ENCODE results near the gene PPP1R13B.
"Not testable (repeated sequence)": the region's sequence is repeated elsewhere in the genome, so short reads cannot be mapped to it uniquely, and the experiment has no call there.

Gene PPP1R13B, protein sequence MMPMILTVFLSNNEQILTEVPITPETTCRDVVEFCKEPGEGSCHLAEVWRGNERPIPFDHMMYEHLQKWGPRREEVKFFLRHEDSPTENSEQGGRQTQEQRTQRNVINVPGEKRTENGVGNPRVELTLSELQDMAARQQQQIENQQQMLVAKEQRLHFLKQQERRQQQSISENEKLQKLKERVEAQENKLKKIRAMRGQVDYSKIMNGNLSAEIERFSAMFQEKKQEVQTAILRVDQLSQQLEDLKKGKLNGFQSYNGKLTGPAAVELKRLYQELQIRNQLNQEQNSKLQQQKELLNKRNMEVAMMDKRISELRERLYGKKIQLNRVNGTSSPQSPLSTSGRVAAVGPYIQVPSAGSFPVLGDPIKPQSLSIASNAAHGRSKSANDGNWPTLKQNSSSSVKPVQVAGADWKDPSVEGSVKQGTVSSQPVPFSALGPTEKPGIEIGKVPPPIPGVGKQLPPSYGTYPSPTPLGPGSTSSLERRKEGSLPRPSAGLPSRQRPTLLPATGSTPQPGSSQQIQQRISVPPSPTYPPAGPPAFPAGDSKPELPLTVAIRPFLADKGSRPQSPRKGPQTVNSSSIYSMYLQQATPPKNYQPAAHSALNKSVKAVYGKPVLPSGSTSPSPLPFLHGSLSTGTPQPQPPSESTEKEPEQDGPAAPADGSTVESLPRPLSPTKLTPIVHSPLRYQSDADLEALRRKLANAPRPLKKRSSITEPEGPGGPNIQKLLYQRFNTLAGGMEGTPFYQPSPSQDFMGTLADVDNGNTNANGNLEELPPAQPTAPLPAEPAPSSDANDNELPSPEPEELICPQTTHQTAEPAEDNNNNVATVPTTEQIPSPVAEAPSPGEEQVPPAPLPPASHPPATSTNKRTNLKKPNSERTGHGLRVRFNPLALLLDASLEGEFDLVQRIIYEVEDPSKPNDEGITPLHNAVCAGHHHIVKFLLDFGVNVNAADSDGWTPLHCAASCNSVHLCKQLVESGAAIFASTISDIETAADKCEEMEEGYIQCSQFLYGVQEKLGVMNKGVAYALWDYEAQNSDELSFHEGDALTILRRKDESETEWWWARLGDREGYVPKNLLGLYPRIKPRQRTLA

DNA sequence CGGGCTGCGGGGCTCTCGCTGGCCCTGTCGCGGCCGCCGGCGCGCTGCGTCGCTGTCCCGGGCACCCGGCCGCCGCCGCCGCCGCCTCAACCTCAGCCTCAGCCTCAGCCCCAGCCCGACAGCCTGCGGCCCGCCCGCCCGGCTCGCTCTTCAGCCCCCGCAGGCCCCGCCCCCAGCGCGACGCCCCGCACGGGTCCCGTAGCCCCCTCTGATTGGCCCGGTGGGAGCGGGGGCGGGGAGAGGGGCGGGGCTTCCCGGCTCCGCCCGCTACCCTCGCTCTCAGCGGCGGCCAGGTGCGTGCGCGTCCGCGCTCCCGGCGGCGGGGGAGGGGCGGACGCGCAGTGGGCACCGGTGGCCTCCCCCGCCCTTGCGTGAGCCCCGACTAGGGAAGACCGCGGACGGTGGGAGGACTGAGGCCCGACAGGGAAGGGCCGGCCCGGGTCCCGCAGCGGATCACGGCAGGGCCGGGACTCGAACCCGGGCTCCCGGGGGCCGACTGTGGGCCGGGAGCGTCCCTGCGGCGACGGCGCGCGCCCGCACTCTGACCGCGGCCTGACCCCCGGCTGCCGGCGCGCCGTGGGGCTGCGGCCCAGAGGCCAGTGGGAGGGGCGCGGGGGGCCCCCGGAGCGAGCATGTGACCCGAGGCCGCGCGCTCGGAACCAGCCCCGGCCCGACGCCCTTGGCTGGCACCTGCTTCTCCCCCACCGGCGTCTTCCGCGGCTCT, at the start of gene PPP1R13B:
Gene PPP1R13B, minus strand, starts transcription at position 125 of the 724 bp plus-strand sequence. CDS start 268 bp downstream, outside the sequence.
- DNase-seq (ENCODE audit: low read depth), result peak; percentile 94

DNA sequence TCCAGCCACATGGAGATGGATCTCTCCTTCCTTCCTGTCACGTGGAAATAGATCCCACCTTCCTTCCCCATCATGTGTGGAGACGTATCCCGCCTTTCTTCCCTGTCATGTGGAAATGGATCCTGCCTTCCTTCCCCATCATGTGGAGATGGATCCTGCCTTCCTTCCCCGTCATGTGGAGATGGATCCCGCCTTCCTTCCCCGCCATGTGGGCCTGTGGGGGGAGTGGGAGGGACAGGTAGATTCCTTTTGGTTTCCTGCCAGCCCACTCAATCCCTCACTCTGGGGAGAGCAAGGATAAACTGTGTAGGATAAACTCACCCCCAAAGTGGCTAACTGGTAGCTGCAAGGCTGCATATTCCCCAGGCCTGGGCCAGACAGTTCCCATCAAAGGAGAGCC, 49.2 kb upstream of the PPP1R13B start:
- DNase-seq (ENCODE audit: low read depth), result no peak

DNA sequence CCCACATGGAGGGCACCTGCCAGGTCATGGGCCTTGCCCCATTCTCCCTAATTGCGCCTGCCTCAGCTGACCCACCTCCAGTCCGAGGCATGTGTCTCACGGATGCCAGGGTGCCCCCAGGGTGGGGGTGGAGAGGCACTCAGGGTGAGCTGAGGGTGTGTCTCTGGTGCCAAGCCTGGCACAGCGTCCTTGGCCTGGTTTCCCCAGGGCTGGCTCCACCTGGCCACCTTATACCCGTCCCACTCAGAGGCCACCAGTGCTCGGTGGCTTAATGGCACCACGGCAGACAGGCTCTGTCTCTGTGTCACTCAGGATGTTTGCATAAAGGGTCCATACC, 47.3 kb upstream of the PPP1R13B start:
- DNase-seq (ENCODE audit: low read depth), result no peak

DNA sequence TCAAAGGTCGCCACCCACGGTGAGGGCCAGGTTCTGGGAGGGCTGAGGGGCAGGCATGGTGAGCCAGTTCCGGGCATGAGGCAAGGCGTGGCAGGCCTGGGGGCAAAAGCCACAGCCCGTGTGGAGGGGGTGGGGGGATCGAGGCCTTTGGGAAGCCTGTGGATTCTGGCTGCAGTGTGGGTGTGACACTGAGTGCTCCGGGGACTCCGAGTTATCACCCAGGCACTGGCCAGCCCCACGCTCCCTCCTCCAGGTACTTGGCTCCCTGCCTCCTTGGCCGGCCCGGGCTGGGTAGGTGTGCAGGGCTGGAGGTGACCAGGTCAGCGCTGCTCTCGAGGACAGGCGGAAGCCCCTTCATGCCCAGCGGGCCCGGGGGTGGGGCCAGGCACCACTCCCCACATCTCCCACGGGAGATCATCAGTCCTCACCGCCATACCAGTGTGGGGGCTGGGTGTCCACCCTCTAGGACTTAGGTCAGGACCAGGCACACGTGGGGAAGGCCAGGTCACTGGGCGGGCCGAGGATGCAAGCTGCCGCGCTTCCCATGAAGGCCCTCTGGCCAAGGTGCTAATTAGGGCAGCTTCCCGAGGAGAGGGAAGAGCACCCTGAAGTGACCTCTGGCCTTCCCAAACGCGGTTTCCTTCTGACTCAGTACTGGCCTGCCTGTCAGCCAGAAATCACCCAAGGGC, 46.8 kb upstream of the PPP1R13B start:
- no peak for DNase-seq (ENCODE audit: low read depth)

DNA sequence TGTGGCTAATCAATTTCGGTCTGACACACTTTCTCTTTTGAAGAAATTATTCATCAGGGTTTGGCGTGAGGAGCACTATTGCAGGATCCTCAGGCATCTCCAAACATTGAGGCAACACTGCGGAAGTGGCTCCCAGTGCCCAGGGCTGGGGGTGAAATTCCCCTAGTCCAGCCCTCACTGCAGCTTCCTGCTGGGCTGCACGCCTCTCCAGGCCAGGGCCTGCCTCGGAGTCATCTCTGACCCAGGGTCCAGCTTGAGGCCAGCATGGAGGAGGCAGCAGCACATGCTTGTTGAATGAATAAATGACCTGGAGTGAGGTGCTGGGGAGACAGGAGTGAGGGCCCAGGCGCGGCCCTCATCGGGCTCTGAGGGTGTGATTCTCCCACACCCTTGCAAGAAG, 44.9 kb upstream of the PPP1R13B start:
- DNase-seq (ENCODE audit: low read depth), result no peak

DNA sequence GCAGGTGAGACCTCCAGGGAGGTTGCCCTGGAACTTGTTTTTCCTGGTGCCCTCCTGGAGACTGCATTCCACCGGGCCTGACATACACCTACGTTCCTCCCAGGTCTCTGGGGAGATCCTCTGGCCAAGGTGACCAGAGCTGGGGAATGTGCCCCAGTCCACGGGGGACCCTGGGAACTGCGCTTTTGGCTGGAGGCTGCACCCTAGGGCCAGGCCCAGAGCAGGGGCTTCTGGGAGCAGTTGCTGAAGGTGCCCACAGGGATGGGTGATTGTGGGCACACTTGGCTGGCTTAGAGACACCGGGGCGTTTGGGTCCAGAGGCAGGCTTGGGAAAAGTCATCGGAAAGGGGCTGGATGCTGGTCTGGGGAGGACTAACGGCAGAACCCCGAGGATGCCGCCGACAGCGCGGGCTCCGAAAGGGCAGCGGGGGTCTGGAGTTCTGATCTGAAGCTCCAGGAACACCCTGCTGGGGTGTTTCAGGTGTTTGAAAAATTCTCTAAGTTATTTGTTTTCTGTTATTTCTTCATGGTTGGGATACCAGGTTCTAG, 44.4 kb upstream of the PPP1R13B start:
- no peak for DNase-seq (ENCODE audit: low read depth)

DNA sequence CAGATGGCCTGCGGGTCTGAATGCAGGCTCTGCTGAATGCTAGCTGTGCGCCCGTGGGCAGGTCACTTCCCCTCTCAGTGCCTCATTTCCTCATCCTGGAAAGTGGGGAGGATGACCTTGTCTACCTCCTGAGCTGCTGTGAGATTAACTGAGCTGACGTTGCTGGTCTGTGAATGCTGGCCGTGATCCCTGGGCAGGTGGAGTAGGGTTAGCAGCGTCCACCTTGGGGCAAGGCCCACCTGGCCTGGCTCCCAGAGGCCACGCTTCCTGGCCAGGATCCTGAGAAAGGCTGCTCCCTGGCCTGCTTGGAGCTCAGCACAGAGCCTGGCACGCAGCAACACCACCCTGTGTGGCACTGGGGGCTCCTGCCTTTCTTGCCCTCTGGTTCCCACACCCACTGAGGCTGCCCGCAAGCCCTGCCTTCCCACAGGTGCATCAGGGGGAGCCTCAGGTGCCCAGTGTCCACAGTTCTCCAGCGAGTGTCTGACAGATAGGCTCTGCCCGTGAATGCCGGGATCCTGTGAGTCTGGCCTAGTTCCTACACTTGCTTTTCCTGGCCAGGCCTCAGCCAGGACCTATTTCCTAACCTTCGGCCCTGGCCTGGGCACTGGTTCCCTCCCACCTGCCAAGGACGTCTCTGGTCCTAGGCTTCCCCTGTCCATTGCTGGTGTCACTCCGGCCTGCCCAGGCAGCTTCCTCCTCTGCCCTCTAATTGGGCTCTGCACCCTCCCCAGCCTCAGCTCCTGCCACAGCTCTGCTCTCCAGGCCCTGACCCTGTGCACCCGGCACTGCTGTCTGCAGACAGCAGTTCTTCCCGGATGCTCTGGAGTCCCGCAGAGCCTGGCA, 43.7 kb upstream of the PPP1R13B start:
- DNase-seq (ENCODE audit: low read depth), result no peak

DNA sequence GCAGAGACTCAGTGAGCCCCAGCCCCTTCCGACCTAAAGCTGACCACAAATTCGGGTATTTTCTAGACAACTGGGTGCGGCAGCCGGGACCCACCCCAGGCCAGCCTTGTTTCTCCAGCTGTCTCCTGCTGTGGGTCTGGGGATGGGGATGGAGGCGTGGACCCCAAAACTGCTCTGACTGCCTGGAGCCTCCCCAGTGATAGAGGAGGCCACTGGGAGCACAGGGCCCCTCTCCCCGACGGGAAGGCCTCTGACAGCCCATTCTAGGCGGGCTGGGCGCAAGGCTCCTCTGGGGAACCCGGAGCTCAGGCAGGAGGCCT, 42.6 kb upstream of the PPP1R13B start:
- DNase-seq (ENCODE audit: low read depth), result no peak

DNA sequence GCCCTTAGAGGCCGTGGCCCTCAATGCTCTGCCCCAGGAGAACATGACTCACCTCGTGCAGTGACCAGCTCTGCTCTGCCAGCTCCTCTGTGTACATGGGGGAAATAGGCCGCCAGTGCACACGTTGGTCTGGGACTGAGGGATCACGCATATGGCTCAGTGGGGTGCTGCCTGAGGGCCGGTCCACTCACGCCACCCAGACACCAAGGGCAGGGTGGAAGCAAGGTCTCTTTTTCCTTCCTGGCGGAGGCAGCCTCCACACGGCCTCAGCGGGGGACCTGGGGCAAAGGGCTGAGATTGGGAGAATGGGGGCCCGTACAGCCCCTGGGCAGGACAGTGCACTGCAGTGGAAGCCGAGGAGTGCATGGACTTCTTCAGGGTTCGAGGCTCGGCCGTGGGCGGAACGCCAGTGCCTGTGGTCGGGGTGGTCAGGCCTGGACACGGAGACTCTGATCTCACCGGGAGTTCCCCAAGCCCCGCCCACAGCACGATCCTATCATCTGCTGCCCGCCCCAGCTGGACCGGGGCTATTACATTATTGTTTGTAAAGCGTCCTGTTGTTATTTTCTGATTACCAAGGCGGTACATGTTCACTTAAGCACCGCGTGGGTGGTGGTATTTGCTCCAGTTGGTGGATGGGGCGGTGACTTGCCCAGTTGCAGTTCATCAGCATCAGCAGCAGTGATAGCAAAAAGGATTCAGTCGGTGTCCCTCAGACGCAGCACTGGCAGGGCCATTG, 42.1 kb upstream of the PPP1R13B start:
- DNase-seq (ENCODE audit: low read depth), result no peak

DNA sequence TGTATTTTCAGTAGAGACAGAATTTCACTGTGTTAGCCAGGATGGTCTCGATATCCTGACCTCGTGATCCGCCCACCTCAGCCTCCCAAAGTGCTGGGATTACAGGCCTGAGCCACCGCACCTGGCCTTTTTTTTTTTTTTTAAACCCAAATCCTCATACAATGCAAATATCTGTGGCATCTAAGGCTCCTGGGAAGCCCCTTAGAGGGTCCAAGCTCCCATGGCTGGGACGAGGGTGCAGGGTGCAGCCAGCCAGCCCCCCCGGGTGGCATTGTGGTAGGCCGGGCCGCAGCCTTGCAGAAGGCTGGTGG, 41.6 kb upstream of the PPP1R13B start:
- not testable (repeated sequence) for DNase-seq (ENCODE audit: low read depth)

DNA sequence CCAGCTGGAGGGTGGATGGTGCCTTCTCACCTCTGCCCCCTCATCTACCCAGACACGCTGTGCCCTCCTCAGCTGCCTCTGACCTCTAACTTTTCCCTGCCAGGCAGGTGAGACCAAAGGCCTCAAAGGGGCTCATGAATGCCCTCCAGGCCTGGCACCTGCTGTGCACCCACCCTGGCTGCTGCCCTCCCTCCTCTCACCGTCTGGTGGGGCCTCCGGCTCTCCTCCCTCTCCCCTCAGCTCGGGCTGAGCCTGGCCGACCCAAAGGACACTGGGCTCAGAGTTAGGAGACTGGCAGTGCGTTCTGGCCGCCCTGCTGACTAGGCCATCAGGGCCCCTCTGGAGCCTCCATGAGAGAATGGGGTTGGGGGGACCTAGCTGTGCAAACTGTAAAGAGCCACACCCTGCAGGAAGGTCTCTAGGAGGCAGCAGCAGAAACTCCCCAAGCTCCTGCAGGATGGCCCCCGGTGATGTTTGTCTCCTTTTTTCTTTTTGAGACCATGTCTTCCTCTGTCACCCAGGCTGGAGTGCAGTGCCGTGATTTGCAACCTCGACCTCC, 40.3 kb upstream of the PPP1R13B start:
- DNase-seq (ENCODE audit: low read depth), result no peak

DNA sequence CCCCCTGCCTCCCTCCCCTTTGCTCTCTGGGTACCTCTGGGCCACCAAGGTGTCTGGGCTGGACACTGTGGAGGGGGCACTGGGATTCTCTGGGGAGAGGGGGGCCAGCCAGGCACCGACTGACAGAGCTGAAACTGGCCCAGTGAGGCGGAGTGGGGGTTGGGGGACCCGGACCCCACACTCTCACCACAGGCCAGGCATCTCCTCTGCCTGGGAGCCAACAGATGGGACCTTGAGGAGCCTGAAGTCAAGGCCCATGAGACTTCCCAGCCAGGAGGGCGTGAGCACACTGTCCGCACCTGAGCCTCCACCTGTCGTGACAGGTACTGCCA, 39.8 kb upstream of the PPP1R13B start:
- DNase-seq (ENCODE audit: low read depth), result no peak

DNA sequence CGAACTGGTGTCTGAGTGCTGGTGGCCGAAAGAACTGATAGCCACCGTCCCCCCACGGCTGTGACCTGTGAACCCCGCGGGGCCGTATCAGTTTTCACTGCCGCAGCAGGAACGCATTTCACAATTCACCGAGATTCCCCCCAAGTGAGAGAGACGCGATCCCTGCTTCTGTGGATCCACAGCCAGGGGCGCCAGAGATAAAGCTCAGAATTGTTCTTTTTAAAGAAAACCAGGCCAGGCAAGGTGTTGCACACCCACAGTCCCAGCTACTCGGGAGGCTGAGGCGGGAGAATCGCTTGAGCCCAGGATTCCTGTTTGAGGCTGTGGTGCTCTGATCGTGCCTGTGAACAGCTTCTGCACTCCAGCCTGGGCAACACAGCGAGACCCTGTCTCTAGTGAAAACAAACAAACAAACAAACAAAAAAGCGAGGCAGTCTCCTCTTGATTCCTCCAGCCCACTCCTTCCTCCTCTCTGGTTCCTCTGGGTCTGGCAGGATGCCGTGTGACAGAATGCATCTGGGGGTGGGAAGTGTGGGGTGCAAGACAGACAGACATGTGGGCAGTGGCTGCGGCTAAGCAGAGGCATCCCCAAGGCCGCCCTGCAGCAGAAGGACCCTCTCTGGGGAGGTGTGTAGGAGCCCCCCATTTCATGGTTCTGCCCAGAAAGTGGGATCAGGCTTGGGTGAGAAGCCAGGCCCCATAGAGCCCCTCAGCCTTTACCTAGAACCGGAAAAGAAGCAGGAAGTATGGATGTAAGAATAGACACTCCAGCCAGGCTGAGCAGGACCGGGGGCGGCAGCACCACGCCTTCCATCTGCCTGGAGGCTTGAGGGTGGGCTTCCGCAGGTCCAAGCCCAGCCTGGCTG, 39.2 kb upstream of the PPP1R13B start:
- no peak for DNase-seq (ENCODE audit: low read depth)

DNA sequence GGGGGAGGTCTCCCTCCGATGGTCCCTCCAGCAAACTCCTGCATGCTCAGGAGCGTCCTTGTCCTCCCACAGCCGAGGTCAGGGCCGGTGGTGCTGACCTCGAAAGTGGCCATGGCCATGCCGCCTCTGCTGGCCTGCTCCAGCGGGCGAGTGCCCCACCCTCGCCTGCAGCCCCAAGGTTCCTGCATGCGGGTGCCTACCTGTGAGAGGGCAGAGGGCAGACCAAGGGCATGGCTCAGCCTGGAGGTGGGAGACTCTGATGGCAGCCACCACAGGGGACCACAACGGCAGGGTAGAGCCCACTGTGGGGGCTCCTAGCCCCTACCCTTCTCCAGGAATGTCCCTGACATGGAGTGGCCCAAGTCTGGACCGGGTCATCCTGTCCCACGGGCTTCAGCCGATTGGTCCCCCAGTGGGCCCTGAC, 38.1 kb upstream of the PPP1R13B start:
- DNase-seq (ENCODE audit: low read depth), result no peak

DNA sequence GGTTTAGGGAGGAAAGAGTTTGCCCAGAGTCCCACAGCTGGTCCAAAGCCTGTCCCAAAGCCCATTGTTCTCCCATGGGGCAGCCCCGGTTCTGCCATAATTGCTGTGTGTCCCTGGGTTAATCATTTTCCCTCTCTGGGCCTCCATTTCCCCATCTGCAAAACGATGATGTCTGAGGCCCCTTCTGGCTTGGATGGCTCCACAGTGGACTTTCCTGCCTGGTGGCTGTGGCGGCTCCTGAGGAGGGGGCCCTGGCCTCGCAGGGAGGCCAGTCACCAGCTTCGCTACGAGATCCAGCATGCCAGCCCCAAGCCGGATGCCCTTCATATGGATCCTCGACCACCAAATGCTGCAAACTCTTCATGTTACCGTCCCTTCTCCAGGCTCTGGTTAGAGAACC, 37.5 kb upstream of the PPP1R13B start:
- no peak for DNase-seq (ENCODE audit: low read depth)

DNA sequence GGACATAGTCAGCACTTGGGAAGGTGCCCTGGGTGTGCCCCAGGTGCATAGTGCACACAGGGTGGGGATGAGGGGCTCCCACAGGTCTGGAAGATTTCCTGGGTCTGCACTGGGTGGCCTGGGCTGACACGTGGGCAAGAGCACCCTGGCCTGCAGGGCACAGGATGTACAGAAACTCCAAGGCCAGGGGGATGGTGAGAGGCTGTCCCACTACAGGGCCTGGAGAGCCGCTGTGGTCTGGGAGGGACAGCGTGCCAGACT, 35.8 kb upstream of the PPP1R13B start:
- DNase-seq (ENCODE audit: low read depth), result no peak

DNA sequence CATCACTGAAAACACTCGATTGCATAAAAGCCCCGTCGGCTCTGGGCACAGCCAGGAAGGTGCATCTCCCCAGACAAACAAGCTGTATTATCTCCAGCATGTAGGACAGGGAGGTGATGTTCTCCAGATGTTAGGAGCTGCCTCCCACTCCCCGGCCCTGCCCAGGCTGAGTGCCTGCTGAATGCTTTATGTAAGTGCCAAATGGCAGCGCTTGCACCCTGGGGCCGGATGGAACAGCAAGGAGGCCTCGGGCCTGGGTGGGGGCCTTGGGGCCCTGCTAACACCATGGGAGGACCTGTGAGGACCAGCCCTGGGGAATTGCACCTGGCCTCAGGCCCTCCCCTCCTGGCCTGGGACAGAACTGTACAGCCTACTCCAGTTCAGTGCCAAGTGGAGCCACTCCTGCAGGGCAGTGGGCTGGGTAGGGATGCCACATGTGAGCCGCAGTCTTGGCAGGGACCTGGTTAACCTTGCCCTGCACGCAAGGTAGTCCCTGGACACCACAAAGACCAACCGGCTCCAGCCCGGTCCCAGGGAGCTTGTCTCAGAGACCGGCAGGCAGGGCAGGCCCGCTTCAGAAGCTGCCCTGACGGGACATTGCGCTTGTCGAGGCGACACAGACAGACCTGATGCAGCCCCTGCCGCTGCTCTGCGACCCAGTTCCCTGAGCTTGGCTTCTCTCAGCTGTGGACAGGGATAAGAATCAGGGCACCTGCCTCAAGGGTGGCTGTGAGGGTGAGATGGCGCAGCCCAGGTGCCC, 35.3 kb upstream of the PPP1R13B start:
- no peak for DNase-seq (ENCODE audit: low read depth)
